Right forelimb (tissue), 1 donor: Measurements from ENCODE around the gene DEPDC7.

Experiments
- DNase-seq: peaks from one replicate; pipeline ENCODE4 v3.0.0-alpha.2; 2018

DEPDC7 gene

DNA sequence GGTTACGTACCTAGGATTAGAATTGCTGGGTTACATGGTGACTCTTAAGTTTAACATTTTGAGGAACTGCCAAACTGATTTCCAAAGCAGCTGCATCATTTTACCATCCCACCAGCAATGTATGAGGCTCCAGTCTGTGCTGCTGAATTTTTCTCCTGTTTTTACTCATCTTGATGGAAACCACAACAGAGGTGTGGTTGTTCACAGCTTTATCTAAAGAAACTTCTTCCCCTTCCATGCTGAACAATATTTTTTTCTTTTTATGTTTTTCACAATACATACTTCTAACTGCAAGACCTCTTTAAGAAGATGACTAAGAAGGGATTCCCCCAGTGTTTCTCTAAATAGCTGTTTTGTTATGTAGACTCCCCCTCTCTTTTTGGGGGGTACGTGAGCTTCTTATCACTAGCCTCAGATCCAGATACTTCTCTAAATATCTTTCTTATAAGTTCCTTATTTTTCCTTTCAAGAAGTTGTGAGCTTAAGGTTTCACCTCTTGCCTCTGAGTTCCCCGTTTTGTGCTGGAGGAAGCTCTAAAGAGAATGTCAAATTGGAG is 47.7 kb downstream of the DEPDC7 start:
- DNase-seq, result no peak

GRCh38 chr11:33064033-33064825 is 48.6 kb downstream of the DEPDC7 start:
- no peak for DNase-seq

DNA sequence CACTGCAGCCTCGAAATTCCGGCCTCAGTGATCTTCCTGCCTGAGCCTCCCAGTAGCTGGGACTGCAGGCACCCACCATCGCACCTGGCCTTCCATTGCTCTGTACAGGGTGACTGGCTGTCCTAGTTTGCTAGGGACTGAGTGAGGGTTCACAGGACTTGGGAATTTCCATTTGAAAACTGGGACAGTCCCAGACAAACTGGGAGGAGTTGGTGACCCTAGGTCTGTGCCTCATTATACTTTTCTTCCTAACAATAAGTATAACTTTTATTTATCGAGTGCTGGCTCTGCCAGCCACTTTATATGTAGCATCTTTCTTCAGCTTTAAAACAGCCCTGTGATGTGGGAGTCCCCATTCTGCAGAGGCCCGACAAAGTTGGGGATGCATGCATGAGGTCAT is 49.2 kb downstream of the DEPDC7 start:
- no peak for DNase-seq

DNA sequence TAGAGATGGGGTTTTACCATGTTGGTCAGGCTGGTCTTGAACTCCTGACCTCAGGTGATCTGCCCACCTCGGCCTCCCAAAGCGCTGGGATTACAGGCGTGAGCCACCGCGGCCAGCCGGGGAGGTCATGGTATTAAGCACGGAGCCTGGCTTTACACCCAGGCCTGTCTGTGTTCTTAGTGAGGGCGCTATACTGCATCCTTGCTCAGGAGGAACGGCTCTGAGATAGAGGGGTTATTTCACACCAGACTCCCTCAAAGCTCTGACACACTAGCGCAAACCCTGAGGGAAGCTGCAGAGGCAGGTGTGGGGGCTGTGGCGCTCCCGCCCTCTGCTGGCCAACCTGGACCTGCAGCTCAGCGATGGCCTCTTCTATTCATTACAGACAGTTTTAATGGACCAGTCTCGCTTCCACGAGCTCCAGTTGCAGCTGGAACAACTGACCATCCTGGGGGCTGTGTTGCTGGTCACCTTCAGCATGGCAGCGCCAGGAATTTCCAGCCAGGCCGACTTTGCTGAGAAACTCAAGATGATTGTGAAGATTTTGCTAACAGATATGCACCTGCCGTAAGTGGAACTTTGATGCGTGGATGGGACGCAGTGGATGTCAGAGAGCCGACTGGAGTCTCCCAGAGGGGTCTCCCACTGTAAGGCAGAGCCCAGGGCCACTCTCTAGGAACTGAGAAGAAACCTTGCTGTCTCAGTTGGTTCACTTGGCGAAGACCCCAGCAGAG is 49.9 kb downstream of the DEPDC7 start:
- peak; percentile 74 for DNase-seq

DNA sequence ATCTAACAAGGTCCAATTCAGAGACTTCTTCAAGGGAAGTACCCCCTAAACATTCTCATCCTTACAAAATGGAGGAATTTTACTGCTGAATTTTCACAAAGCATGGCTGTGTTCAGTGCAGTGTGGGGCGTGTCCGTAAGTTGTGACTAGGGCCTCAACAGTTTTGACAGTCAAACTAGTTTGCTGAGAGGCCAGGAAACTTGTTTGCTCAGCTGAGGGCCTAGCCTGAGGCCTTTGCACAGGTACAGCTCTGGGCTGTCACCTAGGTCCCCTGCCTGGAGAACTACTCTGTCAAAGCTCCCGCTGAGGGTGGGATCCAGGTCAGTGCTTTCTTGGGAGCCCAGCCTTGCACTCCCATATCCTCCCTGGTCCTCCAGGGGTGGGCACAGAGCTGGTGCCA is 51.6 kb downstream of the DEPDC7 start:
- no peak for DNase-seq

GRCh38 chr11:33068611-33069340 is 53.1 kb downstream of the DEPDC7 start:
- DNase-seq, result no peak

GRCh38 chr11:33072465-33072864 is 56.8 kb downstream of the DEPDC7 start:
- DNase-seq, result no peak
